ENCODE data around the gene CACNB4. TPM values are rescaled to one million over a fixed set of nuclear protein-coding genes. Genes with fewer than 3 reads are reported as not detected.
"Not testable (repeated sequence)": the region's sequence is repeated elsewhere in the genome, so short reads cannot be mapped to it uniquely, and the experiment has no call there.

The CACNB4 gene
- total and polyA plus RNA-seq, 8 donors = 0.34 to 1.3 (median 0.70) TPM

GRCh38 chr2:151945186-151945585 lies 153.7 kb downstream of the CACNB4 start:
- Histone ChIP-seq H3K9me3 (no peaks in the 10 kb centered on the region), H3K27ac (no peak overlapping the region), H3K27me3 (no peaks in the 10 kb centered on the region), H3K36me3 (no peaks in the 10 kb centered on the region), H3K4me1 (no peaks in the 10 kb centered on the region), H3K4me3 (no peak overlapping the region)
- ATAC-seq = no peak
- DNase-seq = no peak
- FAIRE-seq = no peak
- intact Hi-C loops (cut with DNase I) = no loop called here
- WGBS, 2 donors = 89 to 94% methylated on average over 2 of the region's 2 CpGs
- TF ChIP-seq CTCF (IDR thresholded peaks at IDR 0.05) = no peak

- H3K4me3 ChIP-seq = no peak overlapping the region
- no peaks in the 10 kb centered on the region for H3K4me1 ChIP-seq
- ATAC-seq (no peak), DNase-seq (no peak), FAIRE-seq (no peak)
- intact Hi-C loops (cut with DNase I) = no loop called here
- H3K27me3 ChIP-seq = no peaks in the 10 kb centered on the region
- no peaks in the 10 kb centered on the region for H3K9me3 ChIP-seq
- 66 to 72% methylated on average over 1 of the region's 1 CpG for WGBS, 2 donors
- H3K27ac ChIP-seq = no peak overlapping the region
- H3K36me3 ChIP-seq = no peaks in the 10 kb centered on the region
- no peak for TF ChIP-seq CTCF (IDR thresholded peaks at IDR 0.05)
These were observed 155.4 kb downstream of the CACNB4 start for GRCh38 chr2:151943461-151943860.

GRCh38 chr2:151942540-151943205 lies 156.2 kb downstream of the CACNB4 start:
- ATAC-seq; H3K4me1 ChIP-seq; DNase-seq; H3K36me3 ChIP-seq; FAIRE-seq; H3K27me3 ChIP-seq; H3K4me3 ChIP-seq; H3K27ac ChIP-seq; intact Hi-C loops (cut with DNase I); H3K9me3 ChIP-seq: not testable (repeated sequence)
- WGBS, 2 donors = 70 to 74% methylated on average over 10 of the region's 10 CpGs

- no peaks in the 10 kb centered on the region for H3K27me3 ChIP-seq
- intact Hi-C loops (cut with DNase I) = no loop called here
- DNase-seq = no peak
- H3K4me3 ChIP-seq = no peak overlapping the region
- no peak for ATAC-seq
- no peaks in the 10 kb centered on the region for H3K4me1 ChIP-seq
- no peaks in the 10 kb centered on the region for H3K9me3 ChIP-seq
- FAIRE-seq = no peak
- H3K27ac ChIP-seq = no peak overlapping the region
- no peak for TF ChIP-seq CTCF (IDR thresholded peaks at IDR 0.05)
- no peaks in the 10 kb centered on the region for H3K36me3 ChIP-seq
These were observed 160.9 kb downstream of the CACNB4 start for GRCh38 chr2:151937966-151938365.

GRCh38 chr2:151936626-151937025 lies 162.2 kb downstream of the CACNB4 start:
- Histone ChIP-seq H3K4me3 (no peak overlapping the region), H3K27ac (no peak overlapping the region), H3K9me3 (no peaks in the 10 kb centered on the region), H3K27me3 (no peaks in the 10 kb centered on the region), H3K4me1 (no peaks in the 10 kb centered on the region), H3K36me3 (no peaks in the 10 kb centered on the region)
- no peak for TF ChIP-seq CTCF (IDR thresholded peaks at IDR 0.05)
- intact Hi-C loops (cut with DNase I) = no loop called here
- FAIRE-seq (no peak), ATAC-seq (no peak), DNase-seq (no peak)
- WGBS, 2 donors = 77 to 86% methylated on average over 4 of the region's 4 CpGs

Measured in pancreas (tissue), 10 donors.